Measurements from ENCODE around the gene SPACDR. TPM values are rescaled to one million over a fixed set of nuclear protein-coding genes. Genes with fewer than 3 reads are reported as not detected.

Gene SPACDR
- under 1 TPM in 1 of 4 donors, not detected in 3; 0.95 TPM for total RNA-seq
- under 1 TPM in 1 of 3 donors, not detected in 2; 0.63 TPM for polyA plus RNA-seq

GRCh38 chr7:100464210-100464660, at the start of gene SPACDR:
Gene SPACDR (minus strand): TSS chr7:100464260. CDS start chr7:100464025, 235 bp downstream.
- H3K4me1 ChIP-seq = peaks cover 0 to 38% (median 36%) of the 10 kb centered on the region in 4 donors
- DNase-seq = no peak
- peak within 1 kb of the TSS in 2 of 4 donors; percentile 74 to 77 for H3K27ac ChIP-seq
- intact Hi-C loops (cut with DNase I) = no loop called here
- H3K9me3 ChIP-seq = no peaks in the 10 kb centered on the region
- WGBS, 2 donors = 91 to 94% methylated on average over 7 of the region's 7 CpGs
- TF ChIP-seq CTCF (IDR thresholded peaks at IDR 0.05) (no peak), POLR2A (IDR thresholded peaks at IDR 0.05) (no peak), POLR2AphosphoS5 (IDR thresholded peaks at IDR 0.05) (no peak), EP300 (IDR thresholded peaks at IDR 0.05) (no peak)
- peaks cover 0 to 34% (median 7%) of the 10 kb centered on the region in 4 donors for H3K36me3 ChIP-seq
- H3K4me3 ChIP-seq = no peak within 1 kb of the TSS
- no peaks in the 10 kb centered on the region for H3K27me3 ChIP-seq

- peaks cover 0 to 6% (median 0%) of the 10 kb centered on the region in 3 donors for H3K27me3 ChIP-seq
- DNase-seq = no peak
- no peak overlapping the region for H3K4me3 ChIP-seq
- H3K27ac ChIP-seq = no peak overlapping the region
- H3K36me3 ChIP-seq = no peaks in the 10 kb centered on the region
- TF ChIP-seq CTCF (IDR thresholded peaks at IDR 0.05) = no peak
- peaks cover 0 to 6% (median 0%) of the 10 kb centered on the region in 4 donors for H3K4me1 ChIP-seq
- H3K9me3 ChIP-seq = no peaks in the 10 kb centered on the region
- intact Hi-C loops (cut with DNase I) = no loop called here
- 85% methylated on average over 9 of the region's 9 CpGs for WGBS, 2 donors
Observed at GRCh38 chr7:100513212-100513810, 49.3 kb upstream of the SPACDR start.

- WGBS, 2 donors = 68 to 88% methylated on average over 9 of the region's 9 CpGs
- intact Hi-C loops (cut with DNase I) = no loop called here
- Histone ChIP-seq H3K27ac (no peak overlapping the region), H3K27me3 (peaks cover 0 to 6% (median 0%) of the 10 kb centered on the region in 3 donors), H3K4me3 (no peak overlapping the region), H3K36me3 (no peaks in the 10 kb centered on the region), H3K9me3 (no peaks in the 10 kb centered on the region), H3K4me1 (peaks cover 0 to 2% (median 0%) of the 10 kb centered on the region in 4 donors)
- TF ChIP-seq POLR2A (IDR thresholded peaks at IDR 0.05) = no peak
- no peak for TF ChIP-seq CTCF (IDR thresholded peaks at IDR 0.05)
- no peak for TF ChIP-seq POLR2AphosphoS5 (IDR thresholded peaks at IDR 0.05)
- TF ChIP-seq EP300 (IDR thresholded peaks at IDR 0.05) = no peak
- no peak for DNase-seq
Observed at GRCh38 chr7:100510437-100511239, 46.6 kb upstream of the SPACDR start.

GRCh38 chr7:100509231-100509630, 45.2 kb upstream of the SPACDR start:
- H3K27me3 ChIP-seq = peaks cover 0 to 6% (median 0%) of the 10 kb centered on the region in 3 donors
- no peaks in the 10 kb centered on the region for H3K4me1 ChIP-seq
- no peaks in the 10 kb centered on the region for H3K9me3 ChIP-seq
- intact Hi-C loops (cut with DNase I) = no loop called here
- no peak overlapping the region for H3K4me3 ChIP-seq
- no peak for TF ChIP-seq EP300 (IDR thresholded peaks at IDR 0.05)
- TF ChIP-seq CTCF (IDR thresholded peaks at IDR 0.05) = no peak
- no peak for TF ChIP-seq POLR2A (IDR thresholded peaks at IDR 0.05)
- no peak for TF ChIP-seq POLR2AphosphoS5 (IDR thresholded peaks at IDR 0.05)
- WGBS, 2 donors = 81 to 89% methylated on average over 15 of the region's 15 CpGs
- H3K36me3 ChIP-seq = no peaks in the 10 kb centered on the region
- no peak overlapping the region for H3K27ac ChIP-seq
- DNase-seq = peak; percentile 77
